Activated CD4-positive, alpha-beta T cell treated with anti-CD3 and anti-CD28 coated beads, Interleukin-2, amount 50 U/mL, for 16 hours (primary cell): ENCODE results near the gene MAZ.
"Not testable (repeated sequence)": the region's sequence is repeated elsewhere in the genome, so short reads cannot be mapped to it uniquely, and the experiment has no call there.

Source experiments
- DNase-seq: peaks from one replicate; pipeline ENCODE4 v3.0.0-alpha.2; 2020

MAZ gene

GRCh38 chr16:29825145-29826044, 19.1 kb downstream of the MAZ start:
- peak; percentile 86 for DNase-seq

GRCh38 chr16:29826342-29826695, 20.0 kb downstream of the MAZ start:
- DNase-seq, result no peak

DNA sequence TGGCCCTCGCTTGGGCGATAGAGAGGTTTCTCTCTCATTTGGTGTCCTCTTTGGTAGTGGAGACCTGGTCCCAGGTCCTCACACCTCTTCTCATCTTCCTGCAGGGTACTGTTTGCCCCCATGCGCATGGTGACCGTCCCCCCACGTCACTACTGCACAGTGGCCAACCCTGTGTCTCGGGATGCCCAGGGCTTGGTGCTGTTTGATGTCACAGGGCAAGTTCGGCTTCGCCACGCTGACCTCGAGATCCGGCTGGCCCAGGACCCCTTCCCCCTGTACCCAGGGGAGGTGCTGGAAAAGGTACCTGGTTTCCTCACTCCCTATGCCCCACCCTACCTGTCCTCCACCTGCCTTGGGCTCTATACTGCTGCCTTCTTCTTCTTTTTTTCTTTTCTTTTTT, 24.4 kb downstream of the MAZ start:
- DNase-seq, result no peak

GRCh38 chr16:29831490-29831889, 25.2 kb downstream of the MAZ start:
- no peak for DNase-seq

GRCh38 chr16:29833219-29833618, 26.9 kb downstream of the MAZ start:
- DNase-seq, result not testable (repeated sequence)

GRCh38 chr16:29834079-29834478, 27.8 kb downstream of the MAZ start:
- DNase-seq, result no peak

- no peak for DNase-seq
Observed at GRCh38 chr16:29835926-29836325, 29.6 kb downstream of the MAZ start.

GRCh38 chr16:29836623-29837022, 30.3 kb downstream of the MAZ start:
- no peak for DNase-seq

- no peak for DNase-seq
Observed at GRCh38 chr16:29837841-29838240, 31.5 kb downstream of the MAZ start.

- no peak for DNase-seq
Observed at GRCh38 chr16:29839822-29840221, 33.5 kb downstream of the MAZ start.

GRCh38 chr16:29840240-29840639, 33.9 kb downstream of the MAZ start:
- no peak for DNase-seq

- no peak for DNase-seq
Observed at GRCh38 chr16:29841631-29842030, 35.3 kb downstream of the MAZ start.

DNA sequence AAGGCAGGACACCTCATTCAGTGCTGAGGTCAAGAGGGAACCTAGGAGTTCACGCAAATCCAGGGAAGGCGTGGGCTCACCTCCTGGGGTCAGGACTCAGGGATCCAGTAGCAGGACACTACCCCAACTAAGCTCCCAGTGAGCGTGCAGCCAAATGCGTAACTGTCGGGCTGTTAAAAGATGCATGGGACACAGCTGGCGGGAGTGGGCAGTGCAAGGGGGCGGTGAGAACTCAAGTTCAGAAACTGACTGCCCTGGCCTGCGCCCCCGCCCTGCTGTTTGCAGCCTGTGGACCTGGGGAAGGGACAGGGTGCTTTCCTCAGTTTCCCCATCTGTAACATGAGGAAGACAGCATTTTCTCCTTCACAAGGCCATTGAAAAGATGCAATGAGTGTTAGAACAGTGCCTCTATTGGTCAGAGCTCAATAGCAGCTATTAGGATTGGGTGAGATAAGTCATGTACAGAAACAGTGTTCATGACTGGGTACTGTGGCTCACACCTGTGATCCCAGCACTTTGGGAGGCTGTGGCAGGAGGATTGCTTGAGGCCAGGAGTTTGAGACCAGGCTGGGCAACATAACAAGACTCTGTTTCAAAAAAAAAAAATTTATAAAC, 36.5 kb downstream of the MAZ start:
- DNase-seq, result no peak

DNA sequence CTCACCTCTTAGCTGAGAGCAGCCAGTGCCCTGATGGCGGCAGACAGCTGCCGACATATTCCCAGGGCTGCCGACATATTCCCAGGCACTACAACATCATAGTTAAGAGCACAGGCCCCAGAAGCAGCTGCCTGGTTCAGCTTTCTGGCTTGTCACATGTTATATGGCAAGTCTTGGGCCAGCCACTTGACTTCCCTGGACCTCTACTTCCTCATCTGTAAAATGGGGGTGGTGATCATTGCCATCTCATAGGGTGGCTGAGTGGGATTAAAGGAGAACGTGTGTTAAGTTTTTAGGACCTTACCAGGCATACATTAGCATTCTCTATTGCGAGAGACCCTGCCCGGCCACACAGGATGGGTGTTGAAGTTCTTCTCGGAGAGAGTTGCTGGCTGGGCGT, 37.6 kb downstream of the MAZ start:
- DNase-seq, result no peak

GRCh38 chr16:29844575-29845331, 38.4 kb downstream of the MAZ start:
- DNase-seq, result no peak

DNA sequence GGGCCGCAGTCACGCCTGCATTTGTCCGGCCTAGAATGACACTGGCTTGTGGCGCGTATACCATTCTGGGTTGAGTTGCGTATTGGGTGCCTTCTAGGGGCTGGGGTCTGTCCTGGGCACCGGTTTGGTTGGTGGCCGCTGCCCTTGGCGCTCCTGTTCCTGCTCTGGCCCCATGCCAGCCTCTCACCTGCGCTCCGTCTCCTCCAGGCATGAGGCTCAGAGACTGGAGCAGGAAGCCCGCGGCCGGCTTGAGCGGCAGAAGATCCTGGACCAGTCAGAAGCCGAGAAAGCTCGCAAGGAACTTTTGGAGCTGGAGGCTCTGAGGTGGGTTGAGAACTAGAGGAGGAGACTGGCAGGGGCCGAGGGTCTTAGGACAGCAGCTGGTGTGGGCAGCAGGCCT, 39.3 kb downstream of the MAZ start:
- DNase-seq, result no peak

- DNase-seq, result peak; percentile 83
Observed at GRCh38 chr16:29848420-29849297, 42.3 kb downstream of the MAZ start.

GRCh38 chr16:29849505-29849904, 43.2 kb downstream of the MAZ start:
- no peak for DNase-seq

DNA sequence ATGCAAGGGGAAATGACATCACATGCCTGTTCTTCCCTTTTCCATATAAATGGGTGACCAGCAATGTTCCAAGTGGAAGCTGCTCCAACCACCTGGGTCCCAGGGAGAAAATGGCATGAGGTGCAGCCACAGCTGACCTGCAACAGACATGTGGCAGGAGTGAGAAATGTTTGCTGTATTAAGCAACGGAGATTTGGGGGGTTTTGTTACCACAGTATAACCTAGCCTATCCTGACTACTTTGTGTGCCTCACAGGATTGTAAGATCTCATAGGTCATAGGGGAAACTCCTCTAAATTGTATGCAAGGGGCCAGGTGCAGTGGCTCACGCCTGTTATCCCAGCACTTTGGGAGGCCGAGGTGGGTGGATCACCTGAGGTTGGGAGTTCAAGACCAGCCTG, 44.7 kb downstream of the MAZ start:
- no peak for DNase-seq

- DNase-seq, result no peak
Observed at GRCh38 chr16:29852654-29853053, 46.3 kb downstream of the MAZ start.

DNA sequence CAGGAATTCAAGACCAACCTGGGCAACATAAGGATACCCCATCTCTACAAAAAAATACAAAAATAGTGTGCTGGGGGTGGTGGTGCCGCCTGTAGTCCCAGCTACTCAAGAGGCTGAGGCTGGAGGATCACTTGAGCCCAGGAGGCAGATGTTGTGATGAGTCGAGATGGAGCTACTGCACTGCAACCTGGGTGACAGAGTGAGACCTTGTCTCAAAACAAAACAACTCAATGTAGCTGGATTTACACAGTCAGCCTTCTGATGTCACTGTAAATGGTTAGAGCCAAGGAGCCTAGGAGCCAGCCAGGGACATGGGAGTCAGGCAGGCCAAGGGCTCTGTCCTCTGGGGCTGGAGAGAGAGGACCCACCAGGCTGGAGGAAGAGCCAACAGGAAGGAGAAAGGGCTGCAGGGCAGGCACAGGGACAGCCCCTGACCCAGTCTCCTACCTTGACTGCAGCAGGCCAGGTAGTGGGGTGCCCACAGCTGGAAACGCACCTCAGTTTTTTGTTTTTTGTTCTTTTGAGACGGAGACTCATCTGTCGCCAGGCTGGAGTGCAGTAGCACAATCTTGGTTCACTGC, 48.3 kb downstream of the MAZ start:
- DNase-seq, result no peak

DNA sequence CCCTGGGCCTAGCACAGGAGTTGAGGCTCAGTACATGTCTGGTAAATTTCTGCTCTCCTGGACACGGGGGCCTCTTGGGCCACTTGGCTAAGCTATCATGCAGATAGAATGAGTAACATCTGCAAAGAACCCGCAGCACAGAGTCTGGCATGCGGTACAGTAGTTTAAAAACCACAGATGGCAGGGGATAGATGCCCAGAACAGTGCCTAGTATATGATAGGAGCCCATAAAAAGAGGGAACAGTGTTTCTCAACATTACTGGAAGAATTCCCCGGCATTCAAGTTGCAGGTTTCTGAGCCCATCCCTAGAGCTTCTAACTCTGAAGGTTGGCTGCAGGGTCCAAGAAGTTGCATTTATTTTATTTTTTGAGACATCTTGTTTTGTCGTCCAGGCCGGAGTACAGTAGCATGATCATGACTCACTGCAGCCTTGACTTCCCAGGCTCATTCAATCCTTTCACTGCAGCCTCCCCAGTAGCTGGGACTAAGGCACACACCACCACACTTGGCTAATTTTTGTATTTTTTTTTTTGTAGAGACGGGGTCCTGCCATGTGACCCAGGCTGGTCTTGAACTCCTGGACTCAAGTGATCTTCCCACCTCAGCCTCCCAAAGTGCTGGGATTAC, 50.9 kb downstream of the MAZ start:
- DNase-seq, result no peak
